DOHH2 (cell line): ENCODE results near the gene JADE3.

Source experiments
- CTCF ChIP-seq: fragments of 200-600 bp; sonication (generic); IDR thresholded peaks from one replicate; pipeline ENCODE4 v1.5.1; 2014; ENCODE audit warnings: antibody characterized with exemption, mild to moderate bottlenecking, low read depth, low read length; ENCODE audit not compliant: poor library complexity, severe bottlenecking
- EZH2phosphoT487 ChIP-seq: fragments of 200-600 bp; sonication (generic); IDR thresholded peaks from 2 replicates; pipeline ENCODE4 v1.6.1; 2017; ENCODE audit warnings: borderline replicate concordance, mild to moderate bottlenecking, antibody characterized with exemption, low read length, moderate library complexity, mixed read lengths

- TF ChIP-seq EZH2phosphoT487 = no peak
- no peak for TF ChIP-seq CTCF
These were observed at the start of gene JADE3 for GRCh38 chrX:46912098-46912602.
